MM.1S (cell line): ENCODE results near the gene PCGF5.

Source experiments
- DNase-seq: peaks from one replicate; pipeline ENCODE4 v3.0.0-alpha.2; 2015
- H2AFZ ChIP-seq: fragments of 300-600 bp; sonication (generic); 2 replicates; pipeline ENCODE4 v1.6.0; 2016; ENCODE audit warnings: antibody characterized with exemption, low read length
- H3F3A ChIP-seq: fragments of 300-600 bp; sonication (generic); 2 replicates; pipeline ENCODE4 v1.6.1; 2016; ENCODE audit warnings: mild to moderate bottlenecking, antibody characterized with exemption, low read length, moderate library complexity, mixed read lengths; ENCODE audit not compliant: insufficient read depth
- H3K27ac ChIP-seq: fragments of 300-600 bp; sonication (generic); 2 replicates; pipeline ENCODE4 v1.5.1; 2016; ENCODE audit warnings: mild to moderate bottlenecking, low read length
- H3K27me3 ChIP-seq: fragments of 300-600 bp; sonication (generic); replicated peaks from 2 replicates; pipeline ENCODE4 v1.6.0; 2016; ENCODE audit warnings: low read length; ENCODE audit not compliant: insufficient read depth
- H3K36me3 ChIP-seq: fragments of 300-600 bp; sonication (generic); replicated peaks from 2 replicates; pipeline ENCODE4 v1.6.1; 2016; ENCODE audit warnings: mild to moderate bottlenecking, low read length, mixed read lengths; ENCODE audit not compliant: insufficient read depth
- H3K4me1 ChIP-seq: fragments of 300-600 bp; sonication (generic); 2 replicates; pipeline ENCODE4 v1.6.1; 2016; ENCODE audit warnings: low read length, mixed read lengths
- H3K4me2 ChIP-seq: fragments of 300-600 bp; sonication (generic); 2 replicates; pipeline ENCODE4 v1.6.0; 2016; ENCODE audit warnings: low read depth, low read length
- H3K4me3 ChIP-seq: fragments of 300-600 bp; sonication (generic); 2 replicates; pipeline ENCODE4 v1.5.1; 2016; ENCODE audit warnings: low read length, mixed read lengths
- H3K79me2 ChIP-seq: fragments of 300-600 bp; sonication (generic); 2 replicates; pipeline ENCODE4 v1.6.1; 2016; ENCODE audit warnings: mixed run types, low read length, mixed read lengths
- H3K9ac ChIP-seq: fragments of 300-600 bp; sonication (generic); 2 replicates; pipeline ENCODE4 v1.6.1; 2016; ENCODE audit warnings: low read length, mixed read lengths
- H3K9me2 ChIP-seq: fragments of 300-600 bp; sonication (generic); replicated peaks from 2 replicates; pipeline ENCODE4 v1.6.1; 2016; ENCODE audit warnings: mild to moderate bottlenecking, low read length, mixed read lengths; ENCODE audit not compliant: insufficient read depth
- H3K9me3 ChIP-seq: fragments of 300-600 bp; sonication (generic); replicated peaks from 2 replicates; pipeline ENCODE4 v1.6.1; 2016; ENCODE audit warnings: mild to moderate bottlenecking, low read length, mixed read lengths; ENCODE audit not compliant: insufficient read depth
- H4K20me1 ChIP-seq: fragments of 300-600 bp; sonication (generic); 2 replicates; pipeline ENCODE4 v1.6.1; 2016; ENCODE audit warnings: mild to moderate bottlenecking, low read length, moderate library complexity, mixed read lengths; ENCODE audit not compliant: insufficient read depth
- CTCF ChIP-seq: fragments of 300-600 bp; sonication (generic); IDR thresholded peaks from 2 replicates; pipeline ENCODE4 v1.5.1; 2016; ENCODE audit warnings: antibody characterized with exemption, low read length, mixed read lengths
- EZH2 ChIP-seq: fragments of 300-600 bp; sonication (generic); optimal IDR thresholded peaks from 2 replicates; pipeline ENCODE3; 2017; ENCODE audit warnings: low read depth, mild to moderate bottlenecking, antibody characterized with exemption, low read length, mixed read lengths
- EZH2phosphoT487 ChIP-seq: fragments of 300-600 bp; sonication (generic); IDR thresholded peaks from 2 replicates; pipeline ENCODE4 v1.6.1; 2018; ENCODE audit warnings: antibody characterized with exemption, low read length

The PCGF5 gene

DNA sequence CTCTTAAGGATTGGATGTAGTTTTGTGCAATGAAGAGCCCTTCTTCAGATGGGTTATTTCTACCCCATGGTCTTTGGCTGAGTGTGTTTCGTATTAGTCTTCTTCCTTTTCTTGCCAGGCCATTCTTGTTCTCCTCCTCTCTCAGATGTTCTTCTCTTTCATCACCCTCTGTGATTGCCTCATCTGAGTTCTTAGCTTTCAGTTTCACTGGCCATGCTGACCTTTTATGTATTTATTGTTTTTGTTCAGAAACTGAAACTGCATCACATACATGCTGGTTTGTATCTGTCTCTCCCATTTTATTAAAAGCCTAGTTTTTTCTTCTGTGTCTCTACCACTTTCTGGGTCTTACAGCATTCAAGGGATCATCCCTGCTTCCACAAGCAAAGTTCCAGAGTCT, 21.7 kb upstream of the PCGF5 start:
- Histone ChIP-seq H4K20me1 (no peaks in the 10 kb centered on the region), H3K9ac (peak overlapping the region; percentile 38; the same call in 1 of the 2 replicates), H3K4me1 (peaks cover 30% of the 10 kb centered on the region), H3K4me3 (peak overlapping the region; percentile 27), H3K27ac (peak overlapping the region; percentile 81), H3K9me3 (no peaks in the 10 kb centered on the region), H3K79me2 (peaks cover 86% of the 10 kb centered on the region), H3K36me3 (no peaks in the 10 kb centered on the region), H3K4me2 (peak overlapping the region; percentile 81), H3F3A (peaks cover 18% of the 10 kb centered on the region), H3K9me2 (no peaks in the 10 kb centered on the region), H2AFZ (no peak overlapping the region), H3K27me3 (no peaks in the 10 kb centered on the region)
- DNase-seq = peak; percentile 85
- TF ChIP-seq EZH2phosphoT487 = no peak
- no peak for TF ChIP-seq CTCF
- no peak for TF ChIP-seq EZH2

GRCh38 chr10:91200314-91201212, 19.9 kb upstream of the PCGF5 start:
- Histone ChIP-seq H4K20me1 (no peaks in the 10 kb centered on the region), H3K9ac (no peak overlapping the region)

GRCh38 chr10:91201213-91201996, 19.1 kb upstream of the PCGF5 start:
- Histone ChIP-seq H3K9me3 (no peaks in the 10 kb centered on the region), H4K20me1 (no peaks in the 10 kb centered on the region), H3K4me3 (no peak overlapping the region), H3K4me2 (no peak overlapping the region), H3K27ac (no peak overlapping the region), H3K27me3 (no peaks in the 10 kb centered on the region), H2AFZ (no peak overlapping the region), H3K9ac (no peak overlapping the region), H3K9me2 (no peaks in the 10 kb centered on the region), H3K36me3 (no peaks in the 10 kb centered on the region), H3K79me2 (peaks cover 81% of the 10 kb centered on the region), H3K4me1 (peaks cover 30% of the 10 kb centered on the region), H3F3A (peaks cover 18% of the 10 kb centered on the region)
- no peak for DNase-seq
- no peak for TF ChIP-seq EZH2phosphoT487
- TF ChIP-seq EZH2 = no peak
- no peak for TF ChIP-seq CTCF

More at GRCh38 chr10:91200314-91201212, 19.9 kb upstream of the PCGF5 start:
- Histone ChIP-seq H3F3A (peaks cover 18% of the 10 kb centered on the region), H3K36me3 (no peaks in the 10 kb centered on the region), H2AFZ (no peak overlapping the region), H3K4me2 (no peak overlapping the region), H3K79me2 (peaks cover 86% of the 10 kb centered on the region), H3K27ac (no peak overlapping the region), H3K27me3 (no peaks in the 10 kb centered on the region), H3K9me2 (no peaks in the 10 kb centered on the region), H3K4me3 (no peak overlapping the region), H3K4me1 (peaks cover 30% of the 10 kb centered on the region), H3K9me3 (no peaks in the 10 kb centered on the region)
- no peak for DNase-seq
- no peak for TF ChIP-seq CTCF
- no peak for TF ChIP-seq EZH2
- no peak for TF ChIP-seq EZH2phosphoT487
